ENCODE results near the gene RASA3.
"Not testable (repeated sequence)": the region's sequence is repeated elsewhere in the genome, so short reads cannot be mapped to it uniquely, and the experiment has no call there.

RASA3 gene

DNA sequence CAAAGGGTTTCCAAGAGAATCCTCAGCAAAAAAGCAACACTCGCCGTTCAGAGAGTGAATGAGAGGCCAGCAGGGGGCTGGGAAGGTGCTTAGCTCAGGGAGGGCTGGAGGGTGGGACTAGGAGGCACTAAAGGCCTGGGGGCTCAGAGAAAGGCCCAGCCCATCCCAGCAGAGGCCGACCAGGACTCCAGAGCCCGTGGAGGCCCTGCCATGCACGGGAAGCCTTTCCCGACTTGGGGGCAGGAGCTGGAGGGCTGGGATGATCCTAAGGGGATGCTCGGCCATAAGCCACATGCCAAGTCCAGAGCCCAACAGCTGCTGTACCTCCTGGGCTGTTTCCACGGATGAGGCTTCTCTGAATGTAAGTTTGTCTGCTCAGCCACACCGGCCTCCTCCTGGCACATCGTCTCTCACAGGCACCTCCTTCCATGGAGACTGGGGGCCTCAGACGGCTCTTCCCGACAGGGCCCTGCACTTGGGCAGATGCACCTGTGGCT, 19.5 kb downstream of the RASA3 start:
- no peak overlapping the region for H3K27ac ChIP-seq
- DNase-seq (ENCODE audit: low spot score): no peak
- TF ChIP-seq, protein P1, sequence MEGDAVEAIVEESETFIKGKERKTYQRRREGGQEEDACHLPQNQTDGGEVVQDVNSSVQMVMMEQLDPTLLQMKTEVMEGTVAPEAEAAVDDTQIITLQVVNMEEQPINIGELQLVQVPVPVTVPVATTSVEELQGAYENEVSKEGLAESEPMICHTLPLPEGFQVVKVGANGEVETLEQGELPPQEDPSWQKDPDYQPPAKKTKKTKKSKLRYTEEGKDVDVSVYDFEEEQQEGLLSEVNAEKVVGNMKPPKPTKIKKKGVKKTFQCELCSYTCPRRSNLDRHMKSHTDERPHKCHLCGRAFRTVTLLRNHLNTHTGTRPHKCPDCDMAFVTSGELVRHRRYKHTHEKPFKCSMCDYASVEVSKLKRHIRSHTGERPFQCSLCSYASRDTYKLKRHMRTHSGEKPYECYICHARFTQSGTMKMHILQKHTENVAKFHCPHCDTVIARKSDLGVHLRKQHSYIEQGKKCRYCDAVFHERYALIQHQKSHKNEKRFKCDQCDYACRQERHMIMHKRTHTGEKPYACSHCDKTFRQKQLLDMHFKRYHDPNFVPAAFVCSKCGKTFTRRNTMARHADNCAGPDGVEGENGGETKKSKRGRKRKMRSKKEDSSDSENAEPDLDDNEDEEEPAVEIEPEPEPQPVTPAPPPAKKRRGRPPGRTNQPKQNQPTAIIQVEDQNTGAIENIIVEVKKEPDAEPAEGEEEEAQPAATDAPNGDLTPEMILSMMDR (IDR thresholded peaks at IDR 0.05): no peak
- no peak overlapping the region for H3K4me3 ChIP-seq

DNA sequence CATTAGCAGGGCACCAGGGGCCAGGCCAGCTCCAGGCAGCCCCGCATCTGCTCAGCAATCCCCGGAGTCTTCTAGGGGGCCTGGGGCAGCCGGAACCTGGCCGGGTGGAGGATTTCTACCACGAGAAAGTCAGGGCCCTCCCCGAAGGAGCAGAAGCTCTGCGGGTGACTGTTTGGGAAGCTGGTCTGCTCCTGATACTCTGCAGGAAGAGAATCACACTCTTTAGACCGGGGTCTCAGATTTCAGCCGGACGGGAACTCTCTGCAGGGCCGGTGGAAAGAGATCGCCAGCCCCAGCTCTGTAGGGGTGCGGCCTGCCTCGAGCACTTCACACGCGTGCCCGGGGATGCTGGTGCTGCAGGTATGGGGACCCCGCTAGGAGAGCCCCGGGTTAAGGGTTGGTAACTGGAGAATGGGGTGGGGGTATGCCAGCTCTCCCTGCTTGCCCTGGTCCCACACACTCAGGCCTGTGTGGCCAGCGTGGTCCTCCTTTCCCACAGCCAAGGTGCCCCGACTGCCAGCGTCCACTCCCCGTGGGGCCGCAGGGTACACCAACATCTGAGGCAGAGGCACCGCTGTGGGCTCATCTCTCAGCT, 20.1 kb downstream of the RASA3 start:
- TF ChIP-seq, protein P1 (IDR thresholded peaks at IDR 0.05): no peak
- H3K27ac ChIP-seq: no peak overlapping the region

DNA sequence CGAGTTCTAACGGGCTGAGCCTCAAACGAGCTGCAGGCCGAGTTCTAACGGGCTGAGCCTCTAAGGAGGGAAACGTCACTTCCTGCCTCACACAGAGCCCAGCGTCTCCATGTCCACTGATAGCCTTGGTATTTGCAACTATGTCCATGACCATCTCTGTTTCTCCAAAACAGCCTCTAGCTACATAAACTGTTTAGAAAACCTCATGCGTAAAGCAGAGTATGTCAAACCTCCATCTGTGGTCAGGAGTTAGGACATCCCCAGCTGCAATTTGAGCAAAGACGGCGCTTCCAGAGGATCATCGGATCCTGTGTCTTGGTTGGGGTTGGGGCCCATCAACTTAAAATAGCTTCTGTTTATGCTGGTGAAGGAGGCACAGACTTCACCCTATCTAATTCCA, 20.8 kb downstream of the RASA3 start:
- DNase-seq (ENCODE audit: low spot score): no peak
- TF ChIP-seq, protein P1 (IDR thresholded peaks at IDR 0.05): no peak
- Histone ChIP-seq H3K4me3 (no peak overlapping the region), H3K27ac (no peak overlapping the region)

More for the DNA sequence above, 20.1 kb downstream of the RASA3 start:
- no peak overlapping the region for H3K4me3 ChIP-seq
- DNase-seq (ENCODE audit: low spot score): no peak

DNA sequence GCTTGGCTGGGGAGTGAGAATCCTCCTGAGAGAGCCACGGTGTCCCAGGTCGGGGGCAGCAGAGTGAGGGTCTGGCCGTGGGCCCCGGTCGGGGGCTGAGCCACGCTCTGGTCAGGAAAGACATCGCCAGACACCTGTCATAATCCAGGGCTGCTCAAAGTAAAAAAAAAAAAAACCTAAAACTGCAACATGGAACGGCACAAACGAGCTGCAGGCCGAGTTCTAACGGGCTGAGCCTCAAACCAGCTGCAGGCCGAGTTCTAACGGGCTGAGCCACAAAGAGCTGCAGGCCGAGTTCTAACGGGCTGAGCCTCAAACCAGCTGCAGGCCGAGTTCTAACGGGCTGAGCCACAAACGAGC, 21.6 kb downstream of the RASA3 start:
- not testable (repeated sequence) for H3K4me3 ChIP-seq; H3K27ac ChIP-seq; DNase-seq (ENCODE audit: low spot score)

DNA sequence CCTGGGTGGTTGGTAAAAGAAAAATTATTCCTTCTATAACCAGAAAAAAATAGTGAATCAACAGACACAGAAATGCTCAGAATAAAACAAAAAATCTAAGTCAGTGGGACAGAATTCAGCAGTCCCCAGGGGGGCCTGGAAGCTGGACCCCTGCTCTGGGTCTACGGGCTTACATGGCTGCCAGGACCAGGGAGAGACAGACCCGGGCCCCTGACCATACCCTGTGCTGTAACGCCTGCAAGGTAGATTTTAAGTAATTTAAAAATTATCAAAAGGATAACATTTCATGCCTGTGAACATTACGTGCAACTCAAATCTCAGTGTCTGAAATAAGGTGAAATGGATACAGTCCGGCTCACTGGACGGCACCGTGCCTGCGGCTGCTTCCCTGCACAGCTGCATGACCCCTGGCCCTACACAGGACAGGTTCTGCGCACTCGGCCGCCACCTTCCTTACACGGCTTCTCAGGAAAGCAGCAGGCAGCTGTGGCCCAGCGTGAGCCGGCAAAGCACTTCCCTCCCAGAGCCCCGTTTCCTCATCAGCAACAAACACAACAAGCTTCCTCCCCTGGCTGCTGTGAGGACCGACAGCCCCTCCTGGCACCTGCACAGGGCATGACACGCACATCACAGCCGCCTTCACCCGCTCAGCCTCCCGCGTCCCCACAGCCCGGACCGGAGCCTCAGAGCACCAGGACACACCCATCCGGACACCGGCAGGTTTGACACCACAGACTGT, 22.2 kb downstream of the RASA3 start:
- no peak overlapping the region for H3K4me3 ChIP-seq
- TF ChIP-seq, protein P1 (IDR thresholded peaks at IDR 0.05): no peak
- no peak overlapping the region for H3K27ac ChIP-seq
- DNase-seq (ENCODE audit: low spot score): no peak

DNA sequence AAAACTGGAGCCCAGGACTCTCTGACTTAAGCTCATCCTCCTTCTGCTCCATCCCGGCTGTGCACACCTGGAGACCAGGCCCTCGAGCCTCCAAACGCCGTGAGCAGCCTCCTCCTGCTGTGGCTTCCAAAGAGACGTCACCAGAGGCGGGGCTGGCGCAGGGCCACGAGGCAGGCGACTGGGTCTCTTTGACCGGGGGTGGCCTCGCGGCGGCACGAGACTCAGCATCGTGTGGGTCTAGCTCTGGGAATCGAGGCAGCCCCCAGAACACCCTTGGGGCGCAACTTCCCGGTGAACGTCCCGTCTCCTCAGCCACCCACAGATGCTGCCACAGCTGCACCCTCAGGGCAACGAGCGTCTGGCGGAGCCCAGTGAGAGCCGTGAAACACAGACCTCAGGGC, 22.8 kb downstream of the RASA3 start:
- no peak for DNase-seq (ENCODE audit: low spot score)
- H3K27ac ChIP-seq: no peak overlapping the region
- TF ChIP-seq, protein P1 (IDR thresholded peaks at IDR 0.05): no peak
- H3K4me3 ChIP-seq: no peak overlapping the region

DNA sequence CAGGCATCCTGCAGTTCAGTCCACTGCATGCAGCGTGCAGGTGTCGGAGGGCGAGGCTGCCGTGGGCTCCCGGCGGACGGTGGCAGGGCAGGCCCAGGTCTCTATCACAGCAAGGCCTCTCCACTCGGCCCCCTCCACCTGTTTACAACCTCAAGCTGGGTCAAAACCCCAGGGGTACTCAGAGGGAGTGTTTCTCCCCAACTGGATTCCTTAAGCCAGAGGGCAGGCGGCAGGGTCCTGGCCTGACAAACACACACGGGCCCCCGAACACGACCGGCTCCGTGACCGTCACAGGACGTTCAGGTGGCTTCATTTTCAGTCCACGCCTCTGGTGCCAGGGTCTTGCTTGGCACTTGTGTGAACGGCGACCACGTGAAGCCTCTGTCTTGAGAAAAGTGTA, 23.5 kb downstream of the RASA3 start:
- no peak overlapping the region for H3K4me3 ChIP-seq
- DNase-seq (ENCODE audit: low spot score): no peak
- H3K27ac ChIP-seq: no peak overlapping the region
- TF ChIP-seq, protein P1 (IDR thresholded peaks at IDR 0.05): no peak
